ENCODE measurements around the gene TUBGCP4. TPM values are rescaled to one million over a fixed set of nuclear protein-coding genes. Genes with fewer than 3 reads are reported as not detected.

Gene TUBGCP4
- total RNA-seq, 1 experiment from 2014 or later, result 31.4 TPM

DNA sequence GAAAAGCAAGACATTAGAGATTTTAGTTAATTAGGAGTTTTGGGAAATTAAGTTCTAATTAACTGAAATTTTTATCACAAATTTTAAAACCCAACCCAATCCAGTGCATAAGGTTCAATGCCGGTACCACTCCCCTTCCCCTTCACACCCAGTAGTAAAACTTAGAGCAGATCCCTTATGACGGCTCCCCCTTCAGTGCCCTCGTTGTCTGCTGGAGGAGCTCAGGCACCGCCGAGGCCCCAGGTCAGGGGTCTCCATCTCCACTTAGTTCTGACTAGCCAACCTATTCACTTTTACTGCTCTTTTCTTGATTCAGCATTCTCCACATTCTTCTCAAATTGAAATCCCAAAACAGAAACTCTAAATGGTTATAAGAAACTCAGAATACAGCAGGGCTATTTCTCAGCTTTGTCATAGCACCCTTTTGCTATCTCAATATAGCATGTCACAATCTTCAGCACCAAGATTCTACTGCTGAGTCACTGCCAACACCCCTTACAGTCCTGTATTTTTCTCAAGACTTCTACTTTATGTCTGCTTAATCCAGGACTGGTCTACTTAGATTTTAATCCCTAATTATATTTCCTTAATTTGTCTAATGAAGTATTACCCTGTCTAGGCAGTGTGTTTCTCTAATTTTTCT is 39.8 kb downstream of the TUBGCP4 start:
- CTCF ChIA-PET, result no interaction called here
- Mint-ChIP-seq H3K4me1 (ENCODE audit: insufficient read depth, unreplicated experiment) (no peaks in the 10 kb centered on the region), H3K36me3 (ENCODE audit: insufficient read depth, unreplicated experiment) (peaks cover 88% of the 10 kb centered on the region), H3K4me3 (ENCODE audit: unreplicated experiment) (no peak overlapping the region), H3K27ac (ENCODE audit: low read depth, unreplicated experiment) (no peak overlapping the region), H3K27me3 (ENCODE audit: insufficient read depth, unreplicated experiment) (no peaks in the 10 kb centered on the region), H3K9me3 (ENCODE audit: unreplicated experiment) (no peaks in the 10 kb centered on the region)
- intact Hi-C loops (cut with micrococcal nuclease), result no loop called here
- DNase-seq (ENCODE audit: unreplicated experiment), result peak; percentile 6
- TF ChIP-seq, protein P1, sequence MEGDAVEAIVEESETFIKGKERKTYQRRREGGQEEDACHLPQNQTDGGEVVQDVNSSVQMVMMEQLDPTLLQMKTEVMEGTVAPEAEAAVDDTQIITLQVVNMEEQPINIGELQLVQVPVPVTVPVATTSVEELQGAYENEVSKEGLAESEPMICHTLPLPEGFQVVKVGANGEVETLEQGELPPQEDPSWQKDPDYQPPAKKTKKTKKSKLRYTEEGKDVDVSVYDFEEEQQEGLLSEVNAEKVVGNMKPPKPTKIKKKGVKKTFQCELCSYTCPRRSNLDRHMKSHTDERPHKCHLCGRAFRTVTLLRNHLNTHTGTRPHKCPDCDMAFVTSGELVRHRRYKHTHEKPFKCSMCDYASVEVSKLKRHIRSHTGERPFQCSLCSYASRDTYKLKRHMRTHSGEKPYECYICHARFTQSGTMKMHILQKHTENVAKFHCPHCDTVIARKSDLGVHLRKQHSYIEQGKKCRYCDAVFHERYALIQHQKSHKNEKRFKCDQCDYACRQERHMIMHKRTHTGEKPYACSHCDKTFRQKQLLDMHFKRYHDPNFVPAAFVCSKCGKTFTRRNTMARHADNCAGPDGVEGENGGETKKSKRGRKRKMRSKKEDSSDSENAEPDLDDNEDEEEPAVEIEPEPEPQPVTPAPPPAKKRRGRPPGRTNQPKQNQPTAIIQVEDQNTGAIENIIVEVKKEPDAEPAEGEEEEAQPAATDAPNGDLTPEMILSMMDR (IDR thresholded peaks at IDR 0.05; ENCODE audit: unreplicated experiment), result no peak
- no TSS peak for BruUV-seq (replicated peaks)
- POLR2A ChIA-PET, result interaction anchor here (0.7 to 1.6 kb wide), 2 partner anchors 8 to 41 kb away, joined by 3 to 5 read pairs; no protein-coding TSS in a partner anchor

- H3K4me1 Mint-ChIP-seq (ENCODE audit: insufficient read depth, unreplicated experiment), result no peaks in the 10 kb centered on the region
- no peaks in the 10 kb centered on the region for H3K27me3 Mint-ChIP-seq (ENCODE audit: insufficient read depth, unreplicated experiment)
- peak; percentile 4 for DNase-seq (ENCODE audit: unreplicated experiment)
- peaks cover 86% of the 10 kb centered on the region for H3K36me3 Mint-ChIP-seq (ENCODE audit: insufficient read depth, unreplicated experiment)
- H3K4me3 Mint-ChIP-seq (ENCODE audit: unreplicated experiment), result no peak overlapping the region
- intact Hi-C loops (cut with micrococcal nuclease), result no loop called here
- CTCF ChIA-PET, result interaction anchor here (0.7 kb wide), 1 partner anchor 239 kb away, joined by 4 read pairs; no protein-coding TSS in a partner anchor
- POLR2A ChIA-PET, result interaction anchor here (0.8 to 1.0 kb wide), 2 partner anchors 29 to 96 kb away, joined by 3 read pairs; no protein-coding TSS in a partner anchor
- TF ChIP-seq, protein P1 (IDR thresholded peaks at IDR 0.05; ENCODE audit: unreplicated experiment), result no peak
- no TSS peak for BruUV-seq (replicated peaks)
- H3K9me3 Mint-ChIP-seq (ENCODE audit: unreplicated experiment), result no peaks in the 10 kb centered on the region
- H3K27ac Mint-ChIP-seq (ENCODE audit: low read depth, unreplicated experiment), result no peak overlapping the region
These were observed 41.2 kb downstream of the TUBGCP4 start for GRCh38 chr15:43412096-43412495.

- no peak for DNase-seq (ENCODE audit: unreplicated experiment)
- H3K36me3 Mint-ChIP-seq (ENCODE audit: insufficient read depth, unreplicated experiment), result peaks cover 85% of the 10 kb centered on the region
- no peaks in the 10 kb centered on the region for H3K27me3 Mint-ChIP-seq (ENCODE audit: insufficient read depth, unreplicated experiment)
- ChIA-PET CTCF (no interaction called here), POLR2A (interaction anchor here (0.7 kb wide), 2 partner anchors 30 to 40 kb away, joined by 3 to 4 read pairs; no protein-coding TSS in a partner anchor)
- H3K9me3 Mint-ChIP-seq (ENCODE audit: unreplicated experiment), result no peaks in the 10 kb centered on the region
- no TSS peak for BruUV-seq (replicated peaks)
- H3K27ac Mint-ChIP-seq (ENCODE audit: low read depth, unreplicated experiment), result no peak overlapping the region
- intact Hi-C loops (cut with micrococcal nuclease), result no loop called here
- no peak overlapping the region for H3K4me3 Mint-ChIP-seq (ENCODE audit: unreplicated experiment)
- no peaks in the 10 kb centered on the region for H3K4me1 Mint-ChIP-seq (ENCODE audit: insufficient read depth, unreplicated experiment)
- TF ChIP-seq, protein P1 (IDR thresholded peaks at IDR 0.05; ENCODE audit: unreplicated experiment), result no peak
These were observed 43.3 kb downstream of the TUBGCP4 start for GRCh38 chr15:43414196-43414595.

GRCh38 chr15:43420435-43420834 is 49.5 kb downstream of the TUBGCP4 start:
- Mint-ChIP-seq H3K9me3 (ENCODE audit: unreplicated experiment) (no peaks in the 10 kb centered on the region), H3K36me3 (ENCODE audit: insufficient read depth, unreplicated experiment) (peaks cover 86% of the 10 kb centered on the region), H3K27me3 (ENCODE audit: insufficient read depth, unreplicated experiment) (no peaks in the 10 kb centered on the region), H3K4me1 (ENCODE audit: insufficient read depth, unreplicated experiment) (no peaks in the 10 kb centered on the region), H3K27ac (ENCODE audit: low read depth, unreplicated experiment) (no peak overlapping the region), H3K4me3 (ENCODE audit: unreplicated experiment) (no peak overlapping the region)
- ChIA-PET POLR2A (no interaction called here), CTCF (interaction anchor here (0.6 kb wide), 1 partner anchor 440 kb away, joined by 5 read pairs; no protein-coding TSS in a partner anchor)
- no TSS peak for BruUV-seq (replicated peaks)
- intact Hi-C loops (cut with micrococcal nuclease), result no loop called here
- no peak for DNase-seq (ENCODE audit: unreplicated experiment)
- TF ChIP-seq, protein P1 (IDR thresholded peaks at IDR 0.05; ENCODE audit: unreplicated experiment), result no peak

All from MCF 10A (cell line).